Liver (tissue), 9 donors: Measurements from ENCODE around the gene JOSD2. TPM values are rescaled to one million over a fixed set of nuclear protein-coding genes. Genes with fewer than 3 reads are reported as not detected.

Source experiments
- DNase-seq: peaks from one replicate; pipeline ENCODE4 v3.0.0-alpha.2; 2017; ENCODE audit warnings: low spot score
- H3K27ac ChIP-seq, 2 donors: one replicate each; pipeline ENCODE4 v1.7.0; 2013; ENCODE audit warnings: inconsistent platforms in 2 of 2, low read length in 2 of 2, control low read depth in 1 of 2, low read depth in 1 of 2, mild to moderate bottlenecking in 1 of 2
- H3K27me3 ChIP-seq, 4 donors: one replicate each; pipeline versions ENCODE4 v1.6.1 to v1.7.0; 2013; ENCODE audit warnings: low read length in 3 of 4, inconsistent platforms in 1 of 4, mild to moderate bottlenecking in 1 of 4, moderate library complexity in 1 of 4; ENCODE audit not compliant: control insufficient read depth in 4 of 4, insufficient read depth in 4 of 4
- H3K36me3 ChIP-seq, 4 donors: one replicate each; pipeline versions ENCODE4 v1.6.1 to v1.7.0; 2013; ENCODE audit warnings: low read length in 3 of 4, mild to moderate bottlenecking in 3 of 4, low read depth in 1 of 4, moderate library complexity in 1 of 4; ENCODE audit not compliant: control insufficient read depth in 4 of 4, insufficient read depth in 3 of 4
- H3K4me1 ChIP-seq, 4 donors: one replicate each; pipeline versions ENCODE4 v1.6.1 to v1.7.0; 2013; ENCODE audit warnings: low read length in 3 of 4, mild to moderate bottlenecking in 3 of 4, moderate library complexity in 1 of 4; ENCODE audit not compliant: control insufficient read depth in 4 of 4, insufficient read depth in 4 of 4
- H3K4me3 ChIP-seq, 3 donors: one replicate each; pipeline versions ENCODE4 v1.6.1 to v1.7.0; 2013; ENCODE audit warnings: low read length in 3 of 3, control low read depth in 1 of 3, low read depth in 1 of 3, mild to moderate bottlenecking in 1 of 3
- H3K9ac ChIP-seq, 2 donors: one replicate each; pipeline ENCODE4 v1.7.0; 2013; ENCODE audit warnings: low read length in 2 of 2, mild to moderate bottlenecking in 2 of 2, moderate library complexity in 2 of 2, control low read depth in 1 of 2, low read depth in 1 of 2
- H3K9me3 ChIP-seq, 4 donors: one replicate each; pipeline versions ENCODE4 v1.6.1 to v1.7.0; 2013; ENCODE audit warnings: low read length in 3 of 4; ENCODE audit not compliant: control insufficient read depth in 4 of 4
- ATF3 ChIP-seq: IDR thresholded peaks from 2 replicates; pipeline ENCODE4 v1.6.1; 2016; ENCODE audit warnings: antibody characterized with exemption
- EGR1 ChIP-seq, 2 donors: IDR thresholded peaks; 2 replicates each; pipeline ENCODE4 v1.6.1; 2016 to 2018; ENCODE audit warnings: antibody characterized with exemption in 2 of 2, low read depth in 2 of 2
- FOXA1 ChIP-seq: IDR thresholded peaks from 2 replicates; pipeline ENCODE4 v1.6.1; 2016; ENCODE audit warnings: antibody characterized with exemption
- FOXA2 ChIP-seq: IDR thresholded peaks from 2 replicates; pipeline ENCODE4 v1.6.1; 2016; ENCODE audit warnings: antibody characterized with exemption
- GABPA ChIP-seq, 2 donors: IDR thresholded peaks in 1 of 2; conservative IDR thresholded peaks in 1 of 2; 2 replicates each; pipeline ENCODE4 v1.6.1; 2016; ENCODE audit warnings: antibody characterized with exemption in 2 of 2, mild to moderate bottlenecking in 1 of 2, moderate library complexity in 1 of 2
- HNF4A ChIP-seq, 2 donors: conservative IDR thresholded peaks; 2 replicates each; pipeline ENCODE4 v1.6.1; 2016; ENCODE audit warnings: antibody characterized with exemption in 2 of 2, mild to moderate bottlenecking in 2 of 2
- JUND ChIP-seq, 2 donors: IDR thresholded peaks; 2 replicates each; pipeline ENCODE4 v1.6.1; 2016; ENCODE audit warnings: antibody characterized with exemption in 2 of 2
- MAX ChIP-seq: IDR thresholded peaks from 2 replicates; pipeline ENCODE4 v1.6.1; 2016; ENCODE audit warnings: antibody characterized with exemption
- RAD21 ChIP-seq, 2 donors: IDR thresholded peaks; 2 replicates each; pipeline ENCODE4 v1.6.1; 2016; ENCODE audit warnings: antibody characterized with exemption in 2 of 2, mild to moderate bottlenecking in 2 of 2
- REST ChIP-seq: IDR thresholded peaks from 2 replicates; pipeline ENCODE4 v1.6.1; 2016; ENCODE audit warnings: antibody characterized with exemption, mild to moderate bottlenecking
- RXRA ChIP-seq, 2 donors: IDR thresholded peaks; 2 replicates each; pipeline ENCODE4 v1.6.1; 2017 to 2018; ENCODE audit warnings: antibody characterized with exemption in 2 of 2, mild to moderate bottlenecking in 1 of 2
- SP1 ChIP-seq: IDR thresholded peaks from 2 replicates; pipeline ENCODE4 v1.6.1; 2018; ENCODE audit warnings: antibody characterized with exemption, mild to moderate bottlenecking
- TAF1 ChIP-seq: conservative IDR thresholded peaks from 2 replicates; pipeline ENCODE4 v1.6.1; 2016; ENCODE audit warnings: antibody characterized with exemption, mild to moderate bottlenecking
- YY1 ChIP-seq: IDR thresholded peaks from 2 replicates; pipeline ENCODE4 v1.6.1; 2016; ENCODE audit warnings: antibody characterized with exemption, mild to moderate bottlenecking
- ZBTB33 ChIP-seq: IDR thresholded peaks from 2 replicates; pipeline ENCODE4 v1.6.1; 2016; ENCODE audit warnings: antibody characterized with exemption
- WGBS: extraction: QIAGEN DNeasy Blood & Tissue Kit; methylation state at CpG from one replicate; pipeline ENCODE4 v1.1.7; 2013; 5-methylcytosine and 5-hydroxymethylcytosine counted together
- polyA plus RNA-seq, 2 donors: library from polyadenylated mRNA; stranded (reverse) in 1 of 2; unstranded in 1 of 2; fragments of 200-250 nt in 1 of 2; fragments of >200 nt in 1 of 2; fragmentation: Nextera tagmentation in 1 of 2; extraction: Ambion mirVana in 1 of 2; gene quantifications; one replicate each; pipeline versions ENCODE4 v1.2.1 to v1.2.3, GENCODE V29; 2013 to 2015
- total RNA-seq, 2 donors: library from RNA; depleted of rRNA; stranded (reverse); fragments of >200 nt; gene quantifications; one replicate each; pipeline ENCODE4 v1.2.3, GENCODE V29; 2014
- donor health status: healthy.
- donor health status: healthy.
- donor health status: healthy.
- donor health status: healthy.
- donor health status: healthy.

Gene JOSD2
- total and polyA plus RNA-seq, 4 donors = 6.6 to 32.9 (median 20.0) TPM

- H3K27me3 ChIP-seq = peaks cover 0 to 8% (median 5%) of the 10 kb centered on the region in 4 donors
- H3K4me3 ChIP-seq = no peak overlapping the region
- DNase-seq = no peak
- peaks cover 0 to 8% (median 0%) of the 10 kb centered on the region in 4 donors for H3K4me1 ChIP-seq
- H3K9me3 ChIP-seq = no peaks in the 10 kb centered on the region
- no peak overlapping the region for H3K27ac ChIP-seq
- H3K9ac ChIP-seq = no peak overlapping the region
- H3K36me3 ChIP-seq = no peaks in the 10 kb centered on the region
- 7% methylated on average over 32 of the region's 32 CpGs for WGBS
- TF ChIP-seq TAF1 (no peak), ATF3 (no peak), ZBTB33 (no peak), HNF4A (conservative IDR thresholded peaks at IDR 0.05) (no peak), SP1 (no peak), RAD21 (IDR thresholded peaks at IDR 0.05) (no peak), JUND (IDR thresholded peaks at IDR 0.05) (no peak), FOXA1 (no peak), EGR1 (IDR thresholded peaks at IDR 0.05; ENCODE audit: low read depth in 2 of 2) (no peak), RXRA (IDR thresholded peaks at IDR 0.05) (no peak)
Measured at GRCh38 chr19:50551034-50551714, 40.2 kb upstream of the JOSD2 start.

- WGBS = 32% methylated on average over 8 of the region's 8 CpGs
- Histone ChIP-seq H3K27ac (no peak overlapping the region), H3K27me3 (peaks cover 0 to 8% (median 3%) of the 10 kb centered on the region in 4 donors), H3K4me3 (no peak overlapping the region), H3K4me1 (peaks cover 0 to 5% (median 0%) of the 10 kb centered on the region in 4 donors), H3K9me3 (no peaks in the 10 kb centered on the region), H3K9ac (no peak overlapping the region), H3K36me3 (no peaks in the 10 kb centered on the region)
- no peak for TF ChIP-seq YY1
- no peak for TF ChIP-seq FOXA2
- TF ChIP-seq RAD21 (IDR thresholded peaks at IDR 0.05) = no peak
- TF ChIP-seq MAX = no peak
- TF ChIP-seq RXRA (IDR thresholded peaks at IDR 0.05) = no peak
- TF ChIP-seq SP1 = no peak
- no peak for TF ChIP-seq GABPA (IDR thresholded peaks at IDR 0.05 in 1 of 2, conservative IDR thresholded peaks at IDR 0.05 in 1 of 2)
- TF ChIP-seq HNF4A (conservative IDR thresholded peaks at IDR 0.05) = no peak
- no peak for TF ChIP-seq EGR1 (IDR thresholded peaks at IDR 0.05; ENCODE audit: low read depth in 2 of 2)
- TF ChIP-seq TAF1 = no peak
- no peak for TF ChIP-seq REST
- DNase-seq = no peak
Measured at GRCh38 chr19:50550594-50550966, 39.6 kb upstream of the JOSD2 start.
